Measurements from ENCODE around the gene GALNT10. TPM values are rescaled to one million over a fixed set of nuclear protein-coding genes. Genes with fewer than 3 reads are reported as not detected.

Gene GALNT10
- total and polyA plus RNA-seq, 2 of the 8 experiments (the other 6 are each of a cell fraction or from before 2014, with no cell fraction given): 4.6 to 15.5 TPM

GRCh38 chr5:154174091-154174490 is 16.4 kb upstream of the GALNT10 start (continued):
- no peak for TF ChIP-seq SRF (IDR thresholded peaks at IDR 0.05; ENCODE audit: low read depth, low read length)
- TF ChIP-seq KDM5A (IDR thresholded peaks at IDR 0.05; ENCODE audit: low read length): no peak
- no peak for TF ChIP-seq ZNF274 (IDR thresholded peaks at IDR 0.05; ENCODE audit: borderline replicate concordance, extremely low read depth, low read length)
- TF ChIP-seq CTCF (IDR thresholded peaks at IDR 0.05; ENCODE audit: control extremely low read depth in 1 of 3, insufficient read depth in 1 of 3, low read depth in 1 of 3, low read length in 3 of 3): no peak
- TF ChIP-seq SP4 (IDR thresholded peaks at IDR 0.05; ENCODE audit: low read length): no peak
- TF ChIP-seq CTBP2 (IDR thresholded peaks at IDR 0.05; ENCODE audit: borderline replicate concordance, insufficient read depth, insufficient read length, low read length): no peak
